Large intestine (tissue), 3 donors: ENCODE data around the gene ABCC1. TPM values are rescaled to one million over a fixed set of nuclear protein-coding genes. Genes with fewer than 3 reads are reported as not detected.
"Not testable (repeated sequence)": the region's sequence is repeated elsewhere in the genome, so short reads cannot be mapped to it uniquely, and the experiment has no call there.

Experiments used
- DNase-seq, 2 donors: peaks; one replicate each; pipeline versions ENCODE4 v3.0.0 to v3.0.0-alpha.2; 2013
- H3K27ac ChIP-seq: one replicate; pipeline ENCODE4 v1.5.1; 2013; ENCODE audit warnings: low read length
- H3K27me3 ChIP-seq: 2 replicates; pipeline ENCODE4 v1.6.1; 2013; ENCODE audit warnings: low read length; ENCODE audit not compliant: control insufficient read depth, insufficient read depth
- H3K36me3 ChIP-seq: 2 replicates; pipeline ENCODE4 v1.6.1; 2013; ENCODE audit warnings: low read length; ENCODE audit not compliant: control insufficient read depth, insufficient read depth
- H3K4me1 ChIP-seq: one replicate; pipeline ENCODE4 v1.6.1; 2013; ENCODE audit warnings: low read length; ENCODE audit not compliant: control insufficient read depth, insufficient read depth
- H3K4me3 ChIP-seq: one replicate; pipeline ENCODE4 v1.5.1; 2013; ENCODE audit warnings: low read length
- H3K9me3 ChIP-seq: one replicate; pipeline ENCODE4 v1.6.1; 2013; ENCODE audit warnings: mild to moderate bottlenecking, low read depth, low read length, moderate library complexity; ENCODE audit not compliant: control insufficient read depth
- WGBS: methylation state at CpG from one replicate; pipeline ENCODE4 v1.1.5; 2013; ENCODE audit warnings: low lambda C conversion rate; ENCODE audit not compliant: insufficient coverage; 5-methylcytosine and 5-hydroxymethylcytosine counted together
- polyA plus RNA-seq: library from polyadenylated mRNA; unstranded; fragments of 120-200 nt; gene quantifications from one replicate; pipeline ENCODE4 v1.2.1, GENCODE V29; 2013

The ABCC1 gene
- polyA plus RNA-seq, 1 donor, result 10.6 TPM

DNA sequence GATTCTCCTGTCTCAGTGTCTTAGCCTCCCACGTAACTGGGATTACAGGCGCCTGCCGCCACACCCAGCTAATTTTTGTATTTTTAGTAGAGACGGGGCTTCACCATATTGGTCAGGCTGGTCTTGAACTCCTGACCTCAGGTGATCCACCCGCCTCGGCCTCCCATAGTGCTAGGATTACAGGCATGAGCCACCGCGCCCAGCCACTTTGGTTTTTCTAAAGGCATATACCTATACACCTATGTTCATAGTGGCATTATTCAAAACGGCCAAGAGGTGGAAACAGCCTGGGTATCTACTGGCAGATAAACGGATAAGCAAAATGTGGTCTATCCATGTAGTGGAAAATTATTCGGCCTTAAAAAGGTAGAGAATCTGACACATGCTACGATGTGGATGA, 203.6 kb downstream of the ABCC1 start:
- H3K9me3 ChIP-seq, DNase-seq, H3K4me3 ChIP-seq, H3K27me3 ChIP-seq, H3K4me1 ChIP-seq, H3K27ac ChIP-seq: not testable (repeated sequence)
- H3K36me3 ChIP-seq, result peaks cover 64% of the 10 kb centered on the region
- WGBS, result no CpG with 5 or more reads among the region's 12 CpGs

DNA sequence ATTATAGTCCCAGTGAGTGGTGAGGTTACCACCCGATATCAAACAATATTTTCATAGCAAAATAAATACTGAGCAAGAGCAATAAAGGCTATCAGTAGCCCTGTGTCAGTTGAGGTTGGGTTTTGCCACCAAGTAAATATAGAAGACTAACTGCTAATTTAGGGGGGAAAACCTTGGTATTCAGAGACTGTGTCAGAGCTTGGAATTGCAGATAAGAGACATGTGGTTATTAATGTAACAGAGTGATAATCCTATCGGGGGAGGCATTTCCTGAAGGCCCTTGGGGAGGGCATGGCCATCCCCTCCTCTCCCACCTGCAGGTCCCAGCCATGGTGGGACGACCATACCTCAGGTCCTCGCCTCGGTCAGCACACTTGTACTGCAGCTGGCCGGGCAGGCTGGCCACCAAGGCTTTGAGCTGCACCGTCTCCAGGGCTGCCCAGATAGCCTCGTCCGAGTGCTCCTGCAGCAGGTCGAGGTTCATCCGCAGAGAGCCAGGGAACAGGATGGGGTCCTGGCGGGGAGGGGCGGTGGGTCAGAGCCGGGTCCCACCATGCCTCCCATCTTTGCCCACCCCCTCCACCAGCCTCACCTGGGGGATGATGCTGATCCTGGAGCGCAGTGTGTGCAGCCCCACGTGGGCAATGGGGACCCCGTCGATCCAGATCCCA, 205.0 kb downstream of the ABCC1 start:
- Histone ChIP-seq H3K4me3 (no peak overlapping the region), H3K4me1 (no peaks in the 10 kb centered on the region), H3K9me3 (peaks cover 16% of the 10 kb centered on the region), H3K27ac (no peak overlapping the region), H3K27me3 (no peaks in the 10 kb centered on the region), H3K36me3 (peaks cover 77% of the 10 kb centered on the region)
- WGBS, result 100% methylated on average over 1 of the region's 18 CpGs
- no peak for DNase-seq

DNA sequence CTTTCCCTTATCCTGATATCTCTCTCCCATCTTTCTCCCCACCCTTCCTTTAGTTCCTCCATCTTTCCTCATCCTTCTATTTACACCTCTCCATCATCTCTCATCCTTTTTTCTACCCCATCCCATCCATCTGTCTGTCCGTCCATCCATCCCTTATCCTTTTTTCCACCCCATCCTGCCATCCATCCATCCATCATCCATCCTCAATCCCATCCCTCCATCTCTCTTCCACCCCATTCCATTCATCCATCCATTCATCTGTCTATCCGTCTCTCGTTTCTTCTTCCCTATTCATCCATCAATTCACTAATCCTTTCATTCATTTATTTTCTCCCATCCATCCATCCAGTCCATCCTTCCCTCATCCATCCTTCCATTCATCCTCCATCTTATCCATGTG, 205.8 kb downstream of the ABCC1 start:
- Histone ChIP-seq H3K27me3 (no peaks in the 10 kb centered on the region), H3K27ac (no peak overlapping the region), H3K4me3 (no peak overlapping the region), H3K9me3 (peaks cover 22% of the 10 kb centered on the region), H3K4me1 (no peaks in the 10 kb centered on the region), H3K36me3 (peaks cover 77% of the 10 kb centered on the region)
- DNase-seq, result no peak
- 97% methylated on average over 3 of the region's 3 CpGs for WGBS

- no peak for DNase-seq
- H3K36me3 ChIP-seq, result peaks cover 82% of the 10 kb centered on the region
- H3K4me3 ChIP-seq, result no peak overlapping the region
- 100% methylated on average over 1 of the region's 1 CpG for WGBS
- H3K4me1 ChIP-seq, result no peaks in the 10 kb centered on the region
- peaks cover 22% of the 10 kb centered on the region for H3K9me3 ChIP-seq
- H3K27me3 ChIP-seq, result no peaks in the 10 kb centered on the region
- no peak overlapping the region for H3K27ac ChIP-seq
Observed at GRCh38 chr16:16157166-16157565, 207.8 kb downstream of the ABCC1 start.

GRCh38 chr16:16158082-16158658, 208.8 kb downstream of the ABCC1 start:
- Histone ChIP-seq H3K27ac (no peak overlapping the region), H3K36me3 (peaks cover 85% of the 10 kb centered on the region), H3K4me1 (no peaks in the 10 kb centered on the region), H3K9me3 (peaks cover 22% of the 10 kb centered on the region), H3K4me3 (no peak overlapping the region), H3K27me3 (no peaks in the 10 kb centered on the region)
- 100% methylated on average over 3 of the region's 4 CpGs for WGBS
- DNase-seq, result no peak

DNA sequence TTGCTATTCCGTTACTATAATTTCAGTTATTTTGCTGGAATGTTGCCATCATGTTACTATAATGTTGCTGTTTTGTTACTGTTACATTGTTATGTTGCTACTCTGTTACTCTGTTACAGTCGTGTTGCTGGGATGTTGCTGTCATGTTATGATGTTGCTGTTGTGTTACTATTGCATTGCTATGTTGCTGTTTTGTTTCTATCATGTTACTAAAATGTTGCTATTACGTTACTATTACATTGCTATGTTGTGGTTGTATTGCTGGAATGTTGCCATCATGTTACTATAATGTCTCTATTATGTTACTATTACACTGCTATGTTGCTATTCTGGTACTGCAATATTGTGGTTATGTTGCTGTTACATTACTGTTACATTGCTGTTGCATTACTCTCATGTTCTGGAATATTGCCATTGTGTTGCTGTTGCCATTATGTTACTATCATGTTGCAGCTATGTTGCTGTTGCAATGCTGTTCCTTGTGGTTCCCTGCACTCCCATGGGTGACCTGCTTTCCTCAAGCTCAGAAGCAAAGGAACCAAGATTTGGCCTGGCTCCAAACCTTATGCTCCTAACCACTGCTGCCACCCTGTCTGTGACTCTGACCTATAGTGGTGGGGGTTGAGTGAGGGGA, 209.4 kb downstream of the ABCC1 start:
- peak in 1 of 2 donors; percentile 47 for DNase-seq
- Histone ChIP-seq H3K27me3 (no peaks in the 10 kb centered on the region), H3K27ac (no peak overlapping the region), H3K36me3 (peaks cover 88% of the 10 kb centered on the region), H3K9me3 (peaks cover 22% of the 10 kb centered on the region), H3K4me1 (no peaks in the 10 kb centered on the region), H3K4me3 (no peak overlapping the region)
- 100% methylated on average over 1 of the region's 3 CpGs for WGBS

DNA sequence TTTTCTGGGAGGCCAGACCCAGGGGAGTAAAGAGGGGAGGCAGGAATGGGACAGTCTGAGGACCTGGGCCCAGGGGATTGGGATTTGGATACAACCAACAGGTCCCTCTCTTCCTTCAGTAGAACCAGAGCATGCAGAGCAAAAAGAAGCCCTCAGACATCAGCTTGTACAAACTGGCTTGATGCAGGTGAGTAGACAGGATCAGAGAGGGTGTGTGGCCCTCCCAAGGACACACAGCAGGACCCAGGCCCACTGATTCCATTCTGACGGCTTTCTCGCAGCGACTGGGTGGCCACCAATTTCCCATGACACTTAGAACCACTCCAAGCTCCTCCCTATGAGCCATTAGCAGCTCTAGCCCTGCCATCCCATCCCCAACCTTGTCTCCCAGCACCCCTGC, 210.2 kb downstream of the ABCC1 start:
- WGBS, result no CpG with 5 or more reads among the region's 3 CpGs
- H3K27ac ChIP-seq, result no peak overlapping the region
- H3K27me3 ChIP-seq, result no peaks in the 10 kb centered on the region
- no peak overlapping the region for H3K4me3 ChIP-seq
- DNase-seq, result no peak
- H3K4me1 ChIP-seq, result no peaks in the 10 kb centered on the region
- H3K9me3 ChIP-seq, result peaks cover 22% of the 10 kb centered on the region
- peaks cover 93% of the 10 kb centered on the region for H3K36me3 ChIP-seq

DNA sequence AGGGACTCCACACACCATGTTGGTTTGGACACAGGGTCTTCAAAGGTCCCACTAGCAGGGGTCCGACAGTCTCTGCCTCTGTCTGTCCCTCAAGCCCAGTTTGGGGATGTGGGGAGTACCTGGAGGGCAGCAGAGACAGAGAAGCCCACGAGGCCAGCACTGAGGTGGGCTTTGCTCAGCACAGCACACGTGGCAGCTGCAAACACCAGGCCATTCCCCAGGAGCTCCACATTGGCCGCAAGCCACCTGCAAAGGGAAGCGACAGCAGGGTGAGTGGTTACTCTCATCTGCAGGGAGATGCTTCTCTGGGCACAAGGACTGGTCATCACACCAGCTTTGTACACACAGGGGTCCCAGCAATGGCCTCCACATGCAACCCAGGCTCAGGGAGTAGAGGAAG, 211.9 kb downstream of the ABCC1 start:
- no peaks in the 10 kb centered on the region for H3K27me3 ChIP-seq
- DNase-seq, result no peak
- H3K36me3 ChIP-seq, result peaks cover 96% of the 10 kb centered on the region
- no peaks in the 10 kb centered on the region for H3K4me1 ChIP-seq
- no peak overlapping the region for H3K27ac ChIP-seq
- no peak overlapping the region for H3K4me3 ChIP-seq
- no CpG with 5 or more reads among the region's 5 CpGs for WGBS
- peaks cover 22% of the 10 kb centered on the region for H3K9me3 ChIP-seq

DNA sequence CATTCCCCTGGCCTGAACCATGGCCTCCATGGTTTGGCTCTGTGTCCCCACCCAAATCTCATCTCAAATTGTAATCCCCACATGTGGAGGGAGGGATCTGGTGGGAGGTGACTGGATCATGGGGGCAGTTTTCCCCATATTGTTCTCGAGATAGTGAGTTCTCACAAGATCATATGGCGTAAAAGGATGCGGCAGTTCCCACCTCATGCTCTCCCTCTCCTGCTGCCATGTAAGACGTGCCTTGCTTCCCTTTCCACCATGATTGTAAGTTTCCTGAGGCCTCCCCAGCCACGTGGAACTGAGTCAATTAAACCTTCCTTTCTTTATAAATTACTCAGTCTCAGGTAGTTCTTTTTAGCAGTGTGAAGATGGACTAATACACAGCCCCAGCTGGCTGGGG, 212.4 kb downstream of the ABCC1 start:
- Histone ChIP-seq H3K36me3 (peaks cover 95% of the 10 kb centered on the region), H3K9me3 (peaks cover 22% of the 10 kb centered on the region)
- H3K4me3 ChIP-seq, H3K27me3 ChIP-seq, DNase-seq, H3K27ac ChIP-seq, H3K4me1 ChIP-seq: not testable (repeated sequence)
- WGBS, result no CpG with 5 or more reads among the region's 5 CpGs

DNA sequence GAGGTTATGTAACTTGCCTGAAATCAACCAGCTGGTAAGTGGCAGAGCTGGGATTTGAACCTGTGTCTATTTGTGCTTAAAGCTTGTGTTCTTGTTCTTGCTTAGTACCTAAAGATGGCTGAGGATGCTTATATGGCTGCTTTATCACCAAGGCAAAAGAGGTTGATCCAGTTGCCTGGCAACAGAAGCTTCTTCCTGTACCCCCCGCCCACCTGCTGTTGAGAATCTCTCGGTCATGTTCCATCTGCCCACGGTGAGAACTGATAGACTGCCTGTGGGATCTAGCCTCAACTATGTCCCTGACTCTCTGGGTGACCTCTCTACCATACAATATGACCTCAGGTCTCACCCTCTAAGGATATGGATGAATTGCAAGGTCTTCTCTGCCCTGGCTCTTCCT, 213.2 kb downstream of the ABCC1 start:
- Histone ChIP-seq H3K36me3 (peaks cover 92% of the 10 kb centered on the region), H3K27ac (no peak overlapping the region), H3K9me3 (peaks cover 21% of the 10 kb centered on the region), H3K27me3 (no peaks in the 10 kb centered on the region), H3K4me3 (no peak overlapping the region), H3K4me1 (no peaks in the 10 kb centered on the region)
- WGBS, result no CpG with 5 or more reads among the region's 3 CpGs
- DNase-seq, result no peak
